Measurements from ENCODE around the gene TYW1.
"Not testable (repeated sequence)": the region's sequence is repeated elsewhere in the genome, so short reads cannot be mapped to it uniquely, and the experiment has no call there.

The TYW1 gene

DNA sequence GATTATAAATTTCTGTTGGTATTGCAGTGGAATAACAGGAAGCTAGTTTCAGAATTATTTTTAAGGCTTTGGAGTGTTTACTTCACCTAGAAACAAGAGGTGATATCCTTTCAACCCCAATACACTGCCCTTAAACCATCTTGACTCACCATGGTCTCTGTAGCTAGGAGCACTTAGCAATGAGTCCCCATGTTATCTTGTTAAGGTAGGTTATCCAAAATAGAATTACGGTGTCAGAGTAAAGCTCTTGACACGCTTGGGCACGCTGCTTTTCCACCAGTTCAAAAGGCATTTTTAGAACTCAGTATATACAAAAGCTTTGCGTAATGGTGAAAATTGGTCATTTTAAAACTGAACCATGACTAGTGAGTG is 46.9 kb downstream of the TYW1 start:
- DNase-seq (ENCODE audit: low spot score): not testable (repeated sequence)

DNA sequence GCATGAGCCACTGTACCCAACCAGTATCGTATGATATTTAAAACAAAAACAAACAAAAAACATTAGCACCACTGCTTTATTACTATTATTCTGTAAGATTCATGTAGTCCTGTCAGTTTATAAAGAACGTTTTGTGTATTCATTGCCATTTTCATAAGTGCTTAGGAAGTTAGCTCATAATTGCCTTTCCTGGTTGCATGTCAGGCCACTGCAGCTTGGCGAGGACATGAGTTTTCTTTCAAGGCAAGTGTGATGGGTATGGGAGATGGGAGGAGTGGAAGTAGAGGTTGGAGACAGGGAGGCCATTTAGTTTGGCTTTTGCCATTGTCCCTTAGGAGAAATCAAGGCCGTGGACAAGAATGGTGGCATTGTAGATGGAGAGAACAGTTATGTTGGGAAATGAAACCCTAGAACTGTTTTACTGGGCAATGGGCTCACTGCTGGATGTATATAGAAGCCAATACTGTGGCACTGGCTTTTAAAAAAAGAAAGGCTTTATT is 48.9 kb downstream of the TYW1 start:
- no peak for DNase-seq (ENCODE audit: low spot score)

DNA sequence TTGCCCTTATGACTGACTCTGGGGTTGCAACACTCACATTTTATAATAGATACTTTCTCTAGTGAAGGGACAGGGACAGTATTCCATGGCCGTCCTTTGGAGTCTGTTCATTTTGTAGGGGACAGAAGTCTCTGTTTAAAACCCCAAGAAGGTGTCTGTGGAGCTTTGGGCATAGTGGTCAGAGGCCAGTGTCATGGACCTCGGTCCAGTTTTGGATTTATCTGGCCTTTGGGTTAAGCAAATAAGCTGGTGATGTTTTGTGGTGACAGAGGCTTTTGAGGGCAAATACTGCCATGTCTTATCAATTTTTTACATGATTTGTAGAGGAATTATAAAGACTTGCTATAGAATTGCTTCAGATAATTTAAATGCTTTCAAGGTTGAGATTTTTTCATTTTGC is 50.2 kb downstream of the TYW1 start:
- not testable (repeated sequence) for DNase-seq (ENCODE audit: low spot score)

DNA sequence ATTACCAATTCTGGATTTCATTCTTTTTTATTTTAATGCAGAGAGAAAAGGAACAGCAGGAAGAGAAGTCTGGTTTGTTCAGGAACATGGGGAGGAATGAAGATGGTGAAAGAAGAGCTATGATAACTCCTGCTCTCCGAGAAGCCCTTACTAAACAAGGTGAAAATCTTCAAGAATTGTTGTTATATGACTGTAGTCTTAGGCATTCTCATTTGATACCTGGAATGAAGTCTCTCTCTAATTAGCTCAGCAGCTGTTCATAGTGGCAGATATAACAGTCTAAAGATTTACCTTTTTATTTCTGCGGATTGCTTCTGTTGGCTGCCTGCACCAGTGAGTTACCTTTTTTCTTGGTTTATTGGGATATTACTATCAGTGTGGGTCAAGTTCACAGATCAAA is 53.3 kb downstream of the TYW1 start:
- not testable (repeated sequence) for DNase-seq (ENCODE audit: low spot score)

DNA sequence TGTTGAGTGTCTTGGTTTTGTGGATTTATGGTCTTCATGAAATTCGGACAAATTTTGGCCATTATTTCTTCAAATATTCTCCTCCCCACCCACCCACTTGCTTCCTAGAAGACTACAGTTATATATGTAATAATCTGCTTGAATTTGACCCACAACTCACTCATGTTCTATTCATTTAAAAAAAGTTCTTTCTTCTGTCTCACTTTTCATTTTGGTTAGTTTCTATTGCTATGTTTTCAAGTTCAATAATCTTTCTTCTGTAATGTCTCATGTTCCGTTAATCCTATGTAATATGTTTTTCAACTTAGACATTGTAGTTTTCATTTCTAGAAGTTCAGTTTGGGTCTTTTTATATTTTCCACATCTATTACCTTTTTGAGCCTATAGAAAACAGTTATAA is 55.5 kb downstream of the TYW1 start:
- not testable (repeated sequence) for DNase-seq (ENCODE audit: low spot score)

DNA sequence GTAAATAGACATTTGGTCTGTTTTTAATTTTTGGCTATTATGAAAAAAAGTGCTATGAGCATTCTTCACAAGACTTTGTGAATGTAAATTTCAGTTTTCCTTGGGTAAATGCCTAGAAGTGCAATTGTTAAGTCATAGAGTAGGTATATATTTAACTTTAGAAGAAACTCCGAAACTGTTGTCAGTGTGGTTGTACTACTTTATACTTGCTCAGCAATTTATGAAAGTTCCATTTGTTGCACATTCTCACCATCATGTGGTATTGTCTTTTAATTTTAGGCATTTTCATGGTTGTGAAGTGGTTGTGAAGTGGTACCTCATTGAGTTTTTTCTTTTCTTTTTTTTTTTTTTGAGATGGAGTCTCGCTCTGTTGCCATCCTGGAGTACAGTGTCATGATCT is 60.0 kb downstream of the TYW1 start:
- no peak for DNase-seq (ENCODE audit: low spot score)

DNA sequence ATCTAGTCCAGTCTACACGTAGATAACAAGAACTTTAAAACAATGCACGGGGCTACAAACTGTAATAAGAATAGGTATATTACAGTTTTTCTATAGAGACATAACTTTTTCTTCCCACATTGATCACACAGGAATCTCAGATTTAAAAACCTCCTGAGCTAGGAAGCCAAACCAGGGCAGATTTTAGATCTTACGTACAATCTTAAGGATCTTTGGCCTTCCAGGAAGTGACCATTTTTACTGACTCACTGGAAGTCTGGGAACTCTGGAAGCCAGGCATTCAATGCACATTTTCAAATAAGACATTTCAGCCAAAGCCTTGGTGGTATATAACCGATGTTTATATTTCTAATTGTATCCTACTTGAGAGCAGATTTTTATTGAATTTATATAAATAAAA is 64.7 kb downstream of the TYW1 start:
- DNase-seq (ENCODE audit: low spot score): not testable (repeated sequence)

DNA sequence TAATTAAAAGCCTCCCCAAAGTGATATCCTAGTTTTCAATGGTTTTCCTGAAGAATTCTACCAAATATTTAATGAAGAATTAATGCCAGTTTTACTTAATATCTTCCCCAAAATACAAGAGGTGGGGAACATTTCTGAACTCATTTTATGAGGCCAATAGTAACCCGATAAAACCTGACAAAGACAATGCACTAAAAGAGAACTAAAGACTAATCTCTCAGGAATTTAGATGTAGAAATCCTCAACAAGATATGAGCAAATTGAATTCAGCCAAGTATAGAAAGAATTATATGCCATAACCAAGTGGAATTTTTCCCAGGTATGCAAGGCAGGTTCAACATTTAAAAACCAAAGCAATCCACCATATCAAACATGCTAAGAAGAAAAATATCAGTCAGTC is 66.2 kb downstream of the TYW1 start:
- DNase-seq (ENCODE audit: low spot score): not testable (repeated sequence)

DNA sequence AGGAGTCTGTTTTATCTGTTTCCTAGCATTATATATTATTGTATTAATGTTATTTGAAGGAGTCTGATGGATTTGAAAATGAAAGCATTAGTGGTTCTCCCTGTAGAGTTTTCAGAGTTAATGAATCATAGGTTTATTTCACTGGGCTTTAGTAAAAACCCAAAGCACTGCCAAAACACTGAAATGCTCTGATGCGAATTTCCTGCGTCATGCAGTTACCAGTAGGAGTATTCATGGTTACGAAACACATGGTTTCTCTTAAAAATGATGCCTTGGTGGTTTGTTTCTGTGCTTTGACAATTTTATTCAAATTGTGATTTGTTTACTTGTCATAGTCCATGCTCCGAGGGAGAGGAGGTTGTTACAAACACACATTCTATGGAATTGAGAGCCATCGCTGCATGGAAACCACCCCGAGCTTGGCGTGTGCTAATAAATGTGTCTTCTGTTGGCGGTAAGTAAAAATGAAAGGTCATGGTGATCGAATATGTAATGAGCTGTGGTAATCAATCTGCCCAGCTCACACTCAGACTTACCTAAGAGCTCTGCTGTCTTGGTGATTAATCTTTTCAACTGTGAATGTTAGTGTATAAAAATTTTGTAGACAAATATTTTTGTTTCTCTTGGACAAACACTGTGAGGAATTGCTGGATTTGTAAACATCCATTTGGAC is 70.5 kb downstream of the TYW1 start:
- not testable (repeated sequence) for DNase-seq (ENCODE audit: low spot score)

DNA sequence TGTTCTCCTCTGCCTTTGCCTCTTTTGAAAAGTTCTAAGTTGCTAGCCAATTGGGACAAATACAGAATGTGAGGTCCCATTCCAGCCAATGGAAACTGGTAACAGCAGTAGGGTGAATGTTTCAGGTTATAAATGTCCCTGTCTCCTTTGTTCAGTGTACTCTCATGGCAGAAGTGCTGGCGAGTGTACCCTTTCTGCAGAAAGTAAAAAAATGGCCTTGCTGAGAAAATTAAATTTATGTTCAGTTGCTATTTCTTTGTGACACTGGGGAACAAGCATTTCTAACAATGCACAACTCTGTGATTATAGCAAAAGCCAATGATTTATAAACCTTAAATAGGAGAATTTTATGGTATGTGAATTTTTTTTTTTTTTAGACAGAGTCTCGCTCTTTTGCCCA is 79.5 kb downstream of the TYW1 start:
- DNase-seq (ENCODE audit: low spot score): not testable (repeated sequence)

DNA sequence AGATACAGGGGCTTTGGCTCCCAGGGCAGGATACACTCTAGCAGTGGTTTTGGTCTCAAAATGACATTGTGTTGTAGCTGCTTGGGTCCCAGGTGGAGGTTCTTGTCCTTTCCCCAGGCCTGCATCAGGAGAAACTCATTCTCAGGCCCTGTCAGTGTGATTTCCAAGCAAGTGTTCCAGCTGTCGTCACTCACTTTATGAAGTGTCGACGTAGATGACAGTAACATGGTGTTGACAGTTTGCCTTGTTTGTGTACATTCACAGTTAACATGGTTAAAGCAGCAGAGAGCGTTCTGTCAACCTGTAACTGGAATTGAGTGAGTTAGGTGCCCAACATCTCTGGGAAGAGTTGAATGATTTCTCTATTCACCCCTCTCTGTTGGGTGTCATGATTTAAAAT is 86.2 kb downstream of the TYW1 start:
- not testable (repeated sequence) for DNase-seq (ENCODE audit: low spot score)

DNA sequence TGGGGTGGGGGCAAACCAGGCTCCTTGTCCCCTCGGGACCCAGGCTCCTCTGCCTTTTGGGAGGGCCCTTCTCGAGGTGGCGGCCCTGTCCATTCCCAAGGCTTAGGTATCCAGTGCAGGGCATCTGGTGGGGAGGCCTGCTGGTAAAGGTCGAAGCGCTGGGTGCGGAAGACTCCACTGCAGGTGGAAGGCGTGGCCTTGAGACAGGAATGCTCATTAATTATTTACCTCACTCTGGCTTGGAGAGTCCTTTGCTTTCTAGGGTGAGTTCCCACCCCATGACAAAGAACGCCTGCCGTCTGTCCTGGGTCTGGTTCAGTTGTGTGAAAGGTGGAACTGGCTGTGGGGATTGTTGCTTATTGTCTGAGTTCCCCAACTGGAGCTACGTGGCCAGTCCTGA is 92.6 kb downstream of the TYW1 start:
- not testable (repeated sequence) for DNase-seq (ENCODE audit: low spot score)

DNA sequence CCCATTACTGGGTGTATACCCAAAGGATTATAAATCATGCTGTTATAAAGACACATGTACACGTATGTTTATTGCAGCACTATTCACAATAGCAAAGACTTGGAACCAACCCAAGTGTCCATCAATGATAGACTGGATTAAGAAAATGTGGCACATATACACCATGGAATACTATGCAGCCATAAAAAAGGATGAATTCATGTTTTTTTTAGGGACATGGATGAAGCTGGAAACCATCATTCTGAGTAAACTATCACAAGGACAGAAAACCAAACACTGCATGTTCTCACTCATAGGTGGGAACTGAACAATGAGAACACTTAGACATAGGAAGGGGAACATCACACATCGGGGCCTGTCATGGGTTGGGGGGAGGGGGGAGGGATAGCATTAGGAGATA is 94.4 kb downstream of the TYW1 start:
- DNase-seq (ENCODE audit: low spot score): not testable (repeated sequence)

DNA sequence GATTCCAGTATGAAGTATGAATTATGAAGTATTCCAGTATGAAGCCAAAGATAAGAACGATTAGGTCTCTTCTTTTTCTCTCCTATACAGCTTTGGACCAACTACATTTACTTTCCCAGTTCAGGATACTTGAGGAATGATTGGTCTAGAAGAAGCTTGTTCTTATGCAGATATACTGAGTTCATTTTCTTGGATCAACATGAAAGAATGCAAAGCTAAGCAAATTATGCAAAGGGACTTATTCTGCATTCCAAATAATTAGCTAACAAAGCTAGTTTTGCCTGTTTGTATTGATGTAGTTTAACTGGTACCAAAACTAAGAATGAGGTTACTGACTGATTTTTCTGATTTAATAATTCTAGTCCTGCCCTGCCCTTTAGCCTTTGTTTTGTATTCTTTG is 101.4 kb downstream of the TYW1 start:
- not testable (repeated sequence) for DNase-seq (ENCODE audit: low spot score)

DNA sequence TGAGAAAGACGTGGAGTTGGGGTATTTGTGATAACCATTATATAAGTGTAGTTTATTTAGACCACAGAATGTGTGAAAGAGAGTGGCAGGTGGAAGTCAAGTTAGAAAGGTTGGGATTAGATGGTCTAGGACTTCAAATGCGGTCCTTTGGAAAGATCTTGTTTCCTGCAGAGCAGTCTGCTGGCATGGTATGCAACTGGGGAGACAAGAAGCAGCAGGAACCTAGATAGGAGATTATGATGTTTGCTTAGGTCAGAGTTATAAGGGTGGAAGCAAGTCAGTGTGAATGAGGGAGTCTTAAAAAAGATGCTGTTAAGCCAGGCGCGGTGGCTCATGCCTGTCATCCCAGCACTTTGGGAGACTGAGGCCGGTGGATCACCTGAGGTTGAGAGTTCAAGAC is 102.8 kb downstream of the TYW1 start:
- DNase-seq (ENCODE audit: low spot score): not testable (repeated sequence)

DNA sequence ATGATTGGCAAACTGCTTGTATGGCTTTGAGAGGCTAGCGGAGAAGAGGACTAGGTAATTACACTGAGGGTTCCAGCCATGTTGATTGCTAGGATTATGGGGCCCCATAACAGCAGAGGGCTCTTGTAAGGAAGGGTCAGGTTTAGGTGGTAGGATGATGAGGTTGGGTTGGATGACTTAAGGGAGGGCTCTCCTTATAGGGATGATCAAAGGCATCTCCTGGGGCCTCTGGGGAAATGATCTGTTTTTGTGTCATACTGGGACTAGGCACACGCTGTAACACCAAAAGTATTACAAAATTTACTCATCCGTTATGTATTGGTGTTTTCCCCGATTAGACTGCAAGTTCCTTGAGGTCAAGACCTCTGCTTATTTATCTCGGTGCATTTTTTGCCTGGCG is 103.4 kb downstream of the TYW1 start:
- DNase-seq (ENCODE audit: low spot score): not testable (repeated sequence)

DNA sequence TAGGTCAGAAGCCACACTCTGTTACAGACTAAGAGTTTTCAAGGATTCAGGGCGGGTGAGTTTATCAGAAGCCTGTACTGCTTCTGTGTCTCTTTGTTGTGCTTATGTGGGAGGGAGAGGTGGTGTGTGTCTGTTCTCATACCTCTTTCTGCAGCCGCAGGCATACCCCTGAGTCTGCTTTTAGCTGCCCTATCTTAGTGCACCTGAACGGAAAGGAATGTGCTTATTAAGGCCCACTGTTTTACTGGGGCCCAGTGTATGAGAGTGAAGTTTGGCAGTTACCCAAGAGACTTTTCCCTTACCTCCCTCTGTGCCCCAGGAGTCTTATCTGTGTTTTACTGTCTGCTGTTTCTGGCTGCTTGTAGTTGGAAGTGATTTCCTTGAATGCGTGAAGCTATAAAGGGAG is 104.3 kb downstream of the TYW1 start:
- no peak for DNase-seq (ENCODE audit: low spot score)

DNA sequence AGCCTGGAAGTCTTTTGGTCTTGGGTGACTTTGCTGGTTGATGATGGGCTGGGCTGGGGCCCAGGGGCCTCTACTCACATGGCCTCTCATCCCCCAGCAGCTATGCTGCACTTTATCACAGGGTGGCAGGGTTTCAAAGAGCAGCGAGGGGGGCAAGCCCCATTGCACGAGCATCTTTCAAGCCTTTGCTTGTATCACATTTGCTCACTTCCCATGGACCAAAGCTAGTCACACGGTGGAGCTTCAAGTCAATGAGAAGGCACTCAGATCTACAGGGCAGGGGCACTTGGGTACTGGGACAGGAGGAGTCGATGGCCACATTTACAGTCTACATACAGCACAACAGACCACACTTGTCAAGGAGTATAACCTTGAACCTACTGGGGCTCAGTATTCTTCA is 108.3 kb downstream of the TYW1 start:
- DNase-seq (ENCODE audit: low spot score): not testable (repeated sequence)

DNA sequence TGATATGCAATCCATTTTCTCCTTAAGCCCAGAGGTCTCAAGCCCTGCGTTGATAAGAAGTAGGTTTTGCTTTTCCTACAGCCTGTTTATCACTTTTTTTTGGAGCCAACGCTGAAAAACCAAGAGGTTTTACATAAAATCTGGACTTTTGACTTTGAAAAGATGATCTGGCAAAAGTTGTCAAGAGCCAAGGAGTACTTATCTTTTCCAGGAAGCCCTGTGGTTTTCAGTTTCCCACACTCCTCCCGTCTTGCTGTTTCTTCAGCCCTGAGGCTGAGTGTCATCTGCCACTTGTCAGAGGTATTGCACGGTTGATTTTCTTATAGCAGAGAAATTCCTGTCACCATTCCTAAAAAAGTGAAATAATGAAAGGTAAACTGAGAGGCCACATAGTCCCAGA is 108.7 kb downstream of the TYW1 start:
- no peak for DNase-seq (ENCODE audit: low spot score)

DNA sequence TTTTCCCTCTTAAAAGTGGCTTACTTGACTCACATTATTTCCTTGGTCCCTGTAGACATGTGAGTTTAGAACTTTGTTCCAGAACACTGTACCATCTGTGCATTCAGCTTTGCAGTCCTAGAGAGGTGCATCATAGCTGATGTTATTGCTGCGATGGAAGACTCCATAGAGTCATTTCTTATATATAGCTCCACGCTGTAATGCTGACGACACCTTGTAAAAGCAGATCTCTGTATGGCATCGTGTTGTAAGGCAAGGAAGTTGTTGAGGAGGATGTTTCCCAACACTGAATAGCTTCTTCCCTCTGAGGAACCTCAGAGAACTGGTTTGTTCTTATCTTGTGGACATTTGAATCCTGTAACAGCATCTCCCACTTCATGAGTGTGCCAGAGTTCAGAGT is 109.6 kb downstream of the TYW1 start:
- not testable (repeated sequence) for DNase-seq (ENCODE audit: low spot score)

DNA sequence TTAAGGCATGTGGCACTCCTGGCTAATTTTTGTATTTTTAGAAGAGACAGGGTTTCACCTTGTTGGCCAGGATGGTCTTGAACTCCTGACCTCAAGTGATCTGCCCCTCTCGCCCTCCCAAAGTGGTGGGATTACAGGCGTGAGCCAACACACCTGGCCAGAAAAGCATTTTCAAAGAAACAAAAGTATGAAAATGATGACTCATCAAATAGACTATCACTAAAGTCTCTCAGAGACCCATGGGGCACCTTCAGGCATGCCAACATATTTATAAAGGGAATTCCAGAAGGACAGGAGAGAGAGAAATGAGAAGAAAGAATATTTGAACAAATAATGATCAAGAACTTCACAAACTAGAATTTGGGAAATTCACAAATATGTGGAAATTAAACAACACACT is 114.7 kb downstream of the TYW1 start:
- DNase-seq (ENCODE audit: low spot score): not testable (repeated sequence)

DNA sequence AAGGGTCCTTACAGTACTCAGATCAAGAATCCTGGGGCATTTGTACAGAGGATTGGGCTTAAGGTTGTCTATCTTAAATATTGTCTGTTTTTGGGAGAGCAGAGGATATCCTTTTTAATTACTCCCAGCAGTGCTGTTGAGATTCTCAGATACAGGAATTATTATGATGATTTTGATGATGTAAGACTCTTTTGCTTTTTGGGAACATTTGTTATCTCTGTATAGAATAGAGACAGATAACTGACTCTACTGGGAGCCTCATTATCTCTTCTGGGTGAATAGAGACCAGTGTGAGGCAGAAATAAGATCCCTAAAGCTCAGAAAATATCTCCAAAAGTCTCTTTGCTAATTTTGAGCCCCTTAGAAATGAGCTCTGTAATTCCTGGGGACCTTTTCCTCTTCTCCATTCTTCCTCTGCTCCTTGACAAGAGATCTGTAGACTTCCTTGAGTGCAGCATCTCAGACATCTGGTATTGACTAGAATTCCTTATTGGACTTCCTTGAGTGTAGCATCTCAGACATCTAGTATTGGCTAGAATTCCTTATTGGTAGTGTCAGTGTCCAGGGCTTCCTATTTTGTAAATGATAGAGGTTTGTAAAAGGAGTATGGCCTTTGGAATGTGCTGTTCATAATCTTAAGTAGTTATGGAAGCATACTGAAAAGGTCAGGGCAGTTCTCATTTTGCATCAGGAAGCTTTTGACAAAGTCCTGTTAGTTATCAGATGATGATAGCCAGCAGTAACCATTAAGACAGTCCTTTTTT is 118.0 kb downstream of the TYW1 start:
- DNase-seq (ENCODE audit: low spot score): not testable (repeated sequence)

DNA sequence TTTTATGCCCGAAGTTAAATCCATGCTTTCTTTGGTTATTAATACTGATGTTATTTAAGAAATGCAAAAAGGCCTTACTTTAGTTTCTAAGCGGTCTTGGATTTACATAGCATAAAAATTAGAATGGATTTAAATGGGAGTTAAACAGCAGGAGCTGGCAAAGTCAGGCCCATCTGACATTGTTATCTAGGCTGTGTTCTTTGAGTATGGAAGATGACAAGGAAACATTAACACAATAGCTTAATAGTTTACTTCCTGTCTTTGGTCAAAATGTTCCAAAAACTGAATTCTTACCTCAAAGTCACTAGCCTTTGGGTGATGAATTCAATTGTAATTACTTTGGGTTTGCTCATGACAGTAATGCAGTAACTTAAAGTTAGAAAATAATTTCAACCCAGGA is 123.9 kb downstream of the TYW1 start:
- not testable (repeated sequence) for DNase-seq (ENCODE audit: low spot score)

Data from SK-N-DZ (cell line).